Transverse colon (tissue), 4 donors: ENCODE results near the gene TTC1. TPM values are rescaled to one million over a fixed set of nuclear protein-coding genes. Genes with fewer than 3 reads are reported as not detected.

Experiments used
- DNase-seq: peaks from one replicate; pipeline ENCODE4 v3.0.0-alpha.2; 2019
- H3K27ac ChIP-seq, 4 donors: fragments of 200-600 bp; sonication (generic); 2 replicates each; pipeline ENCODE4 v1.5.1; 2016 to 2018; ENCODE audit warnings: inconsistent platforms in 4 of 4
- H3K27me3 ChIP-seq: fragments of 200-600 bp; sonication (generic); 2 replicates; pipeline ENCODE4 v1.5.1; 2017; ENCODE audit warnings: inconsistent platforms
- H3K36me3 ChIP-seq, 4 donors: fragments of 200-600 bp; sonication (generic); 2 replicates each; pipeline ENCODE4 v1.5.1; 2017 to 2019; ENCODE audit warnings: inconsistent platforms in 4 of 4
- H3K4me1 ChIP-seq, 4 donors: fragments of 200-600 bp; sonication (generic); 2 replicates each; pipeline ENCODE4 v1.5.1; 2017 to 2020; ENCODE audit warnings: inconsistent platforms in 4 of 4
- H3K4me3 ChIP-seq, 4 donors: fragments of 200-600 bp; sonication (generic); 1 replicate in 1 of 4; 2 replicates in 3 of 4; pipeline versions ENCODE4 v1.5.1 to v1.6.1; 2017 to 2019; ENCODE audit warnings: inconsistent platforms in 4 of 4
- H3K9me3 ChIP-seq, 2 donors: fragments of 200-600 bp; sonication (generic); 2 replicates each; pipeline ENCODE4 v1.5.1; 2017 to 2019; ENCODE audit warnings: inconsistent platforms in 2 of 2
- EP300 ChIP-seq: sonication (generic); formaldehyde crosslinking; IDR thresholded peaks from one replicate; pipeline ENCODE4 v1.6.1; 2017; ENCODE audit warnings: antibody characterized with exemption, low read depth
- POLR2A ChIP-seq: fragments of 450-650 bp; IDR thresholded peaks from one replicate; pipeline ENCODE4 v1.6.1; 2016; ENCODE audit warnings: antibody characterized with exemption, mild to moderate bottlenecking, moderate library complexity
- POLR2AphosphoS5 ChIP-seq, 3 donors: sonication (generic); formaldehyde crosslinking; IDR thresholded peaks; one replicate each; pipeline ENCODE4 v1.6.1; 2016; ENCODE audit warnings: antibody characterized with exemption in 3 of 3
- WGBS, 2 donors: methylation state at CpG; one replicate each; pipeline ENCODE4 v1.1.5; 2018; ENCODE audit warnings: low coverage in 1 of 2; 5-methylcytosine and 5-hydroxymethylcytosine counted together
- in situ Hi-C, 4 donors: fragments of 200-750 bp; cut with MboI; loops; one replicate each; pipeline versions ENCODE4 v1.15.0 to v1.15.1; 2017; ENCODE audit warnings: low sequenced_read_pairs in 3 of 4, low pct_ligation_motif_present in 1 of 4, low pct_unique_long_range_greater_than_20kb in 1 of 4
- intact Hi-C: fragments of 100-400 bp; cut with DNase I; formaldehyde crosslinking; loops from one replicate; pipeline ENCODE4 v1.15.1; 2023; ENCODE audit warnings: low total_unique reads
- total RNA-seq, 4 donors: library from RNA; depleted of rRNA; stranded (reverse); fragments of >200 nt; gene quantifications; one replicate each; pipeline ENCODE4 v1.1.0, GENCODE V29; 2016
- TF ChIP-seq, protein P1 (sequence below), 5 experiments: fragments of 200-600 bp in 3 of 5; fragments of 450-650 bp in 2 of 5; sonication (generic) in 3 of 5; IDR thresholded peaks; 1 replicate in 2 of 5; 2 replicates in 3 of 5; pipeline ENCODE4 v1.5.1; 2016 to 2017; ENCODE audit warnings: antibody characterized with exemption in 5 of 5, inconsistent platforms in 3 of 5, mild to moderate bottlenecking in 2 of 5, moderate library complexity in 1 of 5

TTC1 gene
- total RNA-seq, 4 donors from 2014 or later: 5.8 to 42.2 (median 24.8) TPM

DNA sequence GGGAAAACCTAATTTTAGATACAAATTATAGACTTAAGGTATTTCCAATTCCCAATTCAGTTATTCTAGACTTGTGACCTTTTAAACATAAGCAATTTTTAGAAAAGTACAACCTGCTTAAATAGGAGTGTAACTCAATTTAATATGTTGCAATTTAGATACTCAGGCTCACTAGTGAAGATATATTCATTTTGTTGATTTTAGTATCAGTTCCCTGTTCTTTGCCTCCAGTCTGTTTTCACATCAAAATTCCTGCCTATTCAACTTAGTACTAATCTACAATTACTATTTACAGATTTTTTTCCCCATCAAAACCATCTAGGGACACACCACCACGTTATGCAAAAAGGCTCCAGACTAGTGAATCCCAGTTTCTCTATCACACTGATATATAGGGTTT lies 79.9 kb downstream of the TTC1 start:
- in situ Hi-C loops: no loop called here
- TF ChIP-seq EP300 (no peak), POLR2A (no peak), POLR2AphosphoS5 (IDR thresholded peaks at IDR 0.05) (no peak)
- H3K4me1 ChIP-seq: peaks cover 0 to 10% (median 0%) of the 10 kb centered on the region in 4 donors
- no peak overlapping the region for H3K4me3 ChIP-seq
- H3K27ac ChIP-seq: no peak overlapping the region
- no peak for DNase-seq
- 76 to 100% methylated on average over 1 of the region's 1 CpG for WGBS, 2 donors
- peaks cover 0 to 25% (median 8%) of the 10 kb centered on the region in 4 donors for H3K36me3 ChIP-seq
- no peaks in the 10 kb centered on the region for H3K27me3 ChIP-seq
- no peaks in the 10 kb centered on the region for H3K9me3 ChIP-seq
- intact Hi-C loops: no loop called here

- Histone ChIP-seq H3K36me3 (peaks cover 0 to 26% (median 8%) of the 10 kb centered on the region in 4 donors), H3K27ac (no peak overlapping the region), H3K4me3 (no peak overlapping the region), H3K4me1 (peaks cover 0 to 6% (median 0%) of the 10 kb centered on the region in 4 donors), H3K9me3 (no peaks in the 10 kb centered on the region), H3K27me3 (no peaks in the 10 kb centered on the region)
- TF ChIP-seq POLR2AphosphoS5 (IDR thresholded peaks at IDR 0.05) (no peak), POLR2A (no peak), EP300 (no peak)
- TF ChIP-seq, protein P1, sequence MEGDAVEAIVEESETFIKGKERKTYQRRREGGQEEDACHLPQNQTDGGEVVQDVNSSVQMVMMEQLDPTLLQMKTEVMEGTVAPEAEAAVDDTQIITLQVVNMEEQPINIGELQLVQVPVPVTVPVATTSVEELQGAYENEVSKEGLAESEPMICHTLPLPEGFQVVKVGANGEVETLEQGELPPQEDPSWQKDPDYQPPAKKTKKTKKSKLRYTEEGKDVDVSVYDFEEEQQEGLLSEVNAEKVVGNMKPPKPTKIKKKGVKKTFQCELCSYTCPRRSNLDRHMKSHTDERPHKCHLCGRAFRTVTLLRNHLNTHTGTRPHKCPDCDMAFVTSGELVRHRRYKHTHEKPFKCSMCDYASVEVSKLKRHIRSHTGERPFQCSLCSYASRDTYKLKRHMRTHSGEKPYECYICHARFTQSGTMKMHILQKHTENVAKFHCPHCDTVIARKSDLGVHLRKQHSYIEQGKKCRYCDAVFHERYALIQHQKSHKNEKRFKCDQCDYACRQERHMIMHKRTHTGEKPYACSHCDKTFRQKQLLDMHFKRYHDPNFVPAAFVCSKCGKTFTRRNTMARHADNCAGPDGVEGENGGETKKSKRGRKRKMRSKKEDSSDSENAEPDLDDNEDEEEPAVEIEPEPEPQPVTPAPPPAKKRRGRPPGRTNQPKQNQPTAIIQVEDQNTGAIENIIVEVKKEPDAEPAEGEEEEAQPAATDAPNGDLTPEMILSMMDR (IDR thresholded peaks at IDR 0.05): no peak
- 91 to 92% methylated on average over 2 of the region's 2 CpGs for WGBS, 2 donors
- intact Hi-C loops: no loop called here
- DNase-seq: no peak
- in situ Hi-C loops: no loop called here
Observed at GRCh38 chr5:160089531-160089930, 80.6 kb downstream of the TTC1 start.

DNA sequence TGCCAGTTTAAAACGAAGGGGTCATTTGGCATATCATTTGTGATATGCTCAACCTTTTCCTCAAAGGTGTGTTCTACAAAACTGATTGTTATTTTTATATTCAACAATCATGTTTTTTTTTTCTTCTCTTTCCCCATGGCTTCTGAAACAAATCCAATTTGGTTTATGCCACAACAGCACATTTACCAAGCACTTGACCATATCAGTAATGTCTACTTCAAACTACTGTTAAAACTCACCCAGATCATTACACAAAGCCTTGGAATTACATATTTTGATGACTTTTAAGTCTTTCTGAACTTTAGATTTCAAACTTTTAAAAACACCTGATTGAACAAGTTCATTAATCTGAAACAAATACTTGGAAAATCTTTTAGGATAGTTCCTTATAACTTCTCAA lies 81.1 kb downstream of the TTC1 start:
- intact Hi-C loops (no loop called here), in situ Hi-C loops (no loop called here)
- DNase-seq: no peak
- TF ChIP-seq, protein P1 (IDR thresholded peaks at IDR 0.05): no peak
- no peak for TF ChIP-seq POLR2A
- TF ChIP-seq EP300: no peak
- TF ChIP-seq POLR2AphosphoS5 (IDR thresholded peaks at IDR 0.05): no peak
- H3K27ac ChIP-seq: no peak overlapping the region
- H3K4me3 ChIP-seq: no peak overlapping the region
- peaks cover 0 to 26% (median 8%) of the 10 kb centered on the region in 4 donors for H3K36me3 ChIP-seq
- H3K4me1 ChIP-seq: peaks cover 0 to 6% (median 0%) of the 10 kb centered on the region in 4 donors
- no peaks in the 10 kb centered on the region for H3K27me3 ChIP-seq
- H3K9me3 ChIP-seq: no peaks in the 10 kb centered on the region
- 84 to 100% methylated on average over 1 of the region's 1 CpG for WGBS, 2 donors

- Histone ChIP-seq H3K4me1 (peaks cover 0 to 6% (median 0%) of the 10 kb centered on the region in 4 donors), H3K9me3 (no peaks in the 10 kb centered on the region), H3K27ac (no peak overlapping the region), H3K4me3 (no peak overlapping the region), H3K36me3 (peaks cover 0 to 26% (median 8%) of the 10 kb centered on the region in 4 donors), H3K27me3 (no peaks in the 10 kb centered on the region)
- 87 to 91% methylated on average over 7 of the region's 7 CpGs for WGBS, 2 donors
- TF ChIP-seq, protein P1 (IDR thresholded peaks at IDR 0.05): no peak
- TF ChIP-seq EP300 (no peak), POLR2AphosphoS5 (IDR thresholded peaks at IDR 0.05) (no peak), POLR2A (no peak)
- in situ Hi-C loops: no loop called here
- intact Hi-C loops: no loop called here
- DNase-seq: no peak
Observed at GRCh38 chr5:160092514-160092913, 83.6 kb downstream of the TTC1 start.
